Left renal cortex interstitium (tissue), 4 donors: ENCODE results near the gene MIEN1. TPM values are rescaled to one million over a fixed set of nuclear protein-coding genes. Genes with fewer than 3 reads are reported as not detected.
"Not testable (repeated sequence)": the region's sequence is repeated elsewhere in the genome, so short reads cannot be mapped to it uniquely, and the experiment has no call there.

Experiments
- DNase-seq, 4 donors: peaks; one replicate each; pipeline ENCODE4 v3.0.0-alpha.2; 2013; ENCODE audit warnings: low read depth in 4 of 4, low spot score in 2 of 4, missing footprints in 1 of 4
- polyA plus RNA-seq, 4 donors: library from polyadenylated mRNA; unstranded; fragments of 120-200 nt; gene quantifications; one replicate each; pipeline ENCODE4 v1.2.1, GENCODE V29; 2013; ENCODE audit not compliant: insufficient read length in 4 of 4

The MIEN1 gene
- polyA plus RNA-seq, 4 donors = 32.3 to 44.6 (median 36.6) TPM

- no peak for DNase-seq
These were observed 10.6 kb downstream of the MIEN1 start for GRCh38 chr17:39719563-39720355.

GRCh38 chr17:39717660-39718059 is 12.7 kb downstream of the MIEN1 start:
- DNase-seq = no peak

GRCh38 chr17:39716879-39717536 is 13.3 kb downstream of the MIEN1 start:
- DNase-seq = no peak

- DNase-seq = no peak
These were observed 14.1 kb downstream of the MIEN1 start for GRCh38 chr17:39716073-39716818.

GRCh38 chr17:39715375-39716072 is 14.8 kb downstream of the MIEN1 start:
- DNase-seq = no peak

GRCh38 chr17:39714234-39714633 is 16.1 kb downstream of the MIEN1 start:
- DNase-seq = no peak

- DNase-seq = no peak
These were observed 18.5 kb downstream of the MIEN1 start for GRCh38 chr17:39711851-39712250.

- not testable (repeated sequence) for DNase-seq
These were observed 19.3 kb downstream of the MIEN1 start for GRCh38 chr17:39711071-39711470.

- DNase-seq = no peak
These were observed 20.1 kb downstream of the MIEN1 start for GRCh38 chr17:39709998-39710964.

GRCh38 chr17:39709319-39709997 is 20.9 kb downstream of the MIEN1 start:
- no peak for DNase-seq

- no peak for DNase-seq
These were observed 23.4 kb downstream of the MIEN1 start for GRCh38 chr17:39706921-39707337.

- no peak for DNase-seq
These were observed 23.9 kb downstream of the MIEN1 start for GRCh38 chr17:39706383-39706782.

GRCh38 chr17:39705786-39706348 is 24.5 kb downstream of the MIEN1 start:
- DNase-seq = no peak

- DNase-seq = no peak
These were observed 25.3 kb downstream of the MIEN1 start for GRCh38 chr17:39704821-39705551.

- no peak for DNase-seq
These were observed 26.4 kb downstream of the MIEN1 start for GRCh38 chr17:39703913-39704312.

GRCh38 chr17:39702901-39703893 is 27.1 kb downstream of the MIEN1 start:
- DNase-seq = no peak
